C4-2B (cell line): Measurements from ENCODE around the gene POU2F1.

Experiments
- ZFX ChIP-seq: fragments of 450-650 bp; IDR thresholded peaks from 2 replicates; pipeline ENCODE4 v1.6.1; 2017
- TF ChIP-seq, protein P1 (sequence below): fragments of 450-650 bp; conservative IDR thresholded peaks from 2 replicates; pipeline ENCODE4 v1.5.1; 2017; ENCODE audit warnings: mild to moderate bottlenecking

- TF ChIP-seq, protein P1, sequence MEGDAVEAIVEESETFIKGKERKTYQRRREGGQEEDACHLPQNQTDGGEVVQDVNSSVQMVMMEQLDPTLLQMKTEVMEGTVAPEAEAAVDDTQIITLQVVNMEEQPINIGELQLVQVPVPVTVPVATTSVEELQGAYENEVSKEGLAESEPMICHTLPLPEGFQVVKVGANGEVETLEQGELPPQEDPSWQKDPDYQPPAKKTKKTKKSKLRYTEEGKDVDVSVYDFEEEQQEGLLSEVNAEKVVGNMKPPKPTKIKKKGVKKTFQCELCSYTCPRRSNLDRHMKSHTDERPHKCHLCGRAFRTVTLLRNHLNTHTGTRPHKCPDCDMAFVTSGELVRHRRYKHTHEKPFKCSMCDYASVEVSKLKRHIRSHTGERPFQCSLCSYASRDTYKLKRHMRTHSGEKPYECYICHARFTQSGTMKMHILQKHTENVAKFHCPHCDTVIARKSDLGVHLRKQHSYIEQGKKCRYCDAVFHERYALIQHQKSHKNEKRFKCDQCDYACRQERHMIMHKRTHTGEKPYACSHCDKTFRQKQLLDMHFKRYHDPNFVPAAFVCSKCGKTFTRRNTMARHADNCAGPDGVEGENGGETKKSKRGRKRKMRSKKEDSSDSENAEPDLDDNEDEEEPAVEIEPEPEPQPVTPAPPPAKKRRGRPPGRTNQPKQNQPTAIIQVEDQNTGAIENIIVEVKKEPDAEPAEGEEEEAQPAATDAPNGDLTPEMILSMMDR, result no peak
- no peak for TF ChIP-seq ZFX
These were observed 209.6 kb downstream of the POU2F1 start for GRCh38 chr1:167430134-167430848.
